MCF 10A (cell line): ENCODE data around the gene WWP2. TPM values are rescaled to one million over a fixed set of nuclear protein-coding genes. Genes with fewer than 3 reads are reported as not detected.
"Not testable (repeated sequence)": the region's sequence is repeated elsewhere in the genome, so short reads cannot be mapped to it uniquely, and the experiment has no call there.

ENCODE experiments used
- BruUV-seq: library from RNA; stranded (reverse); fragments of 400-500 nt; replicated peaks from 2 replicates; lab custom pipeline; 2021; lab: Mats Ljungman, UMichigan
- CTCF ChIA-PET: fragments of 300-600 bp; sonication (Branson Sonifier 250); formaldehyde crosslinking; extraction: SDS; loops from one replicate; lab custom pipeline; 2021; ENCODE audit warnings: antibody characterized with exemption, inconsistent platforms; lab: Yijun Ruan, JAX
- POLR2A ChIA-PET: fragments of 300-600, 350-650 bp; sonication (Branson Sonifier 250); formaldehyde crosslinking; extraction: SDS; loops from one replicate; lab custom pipeline; 2020; ENCODE audit warnings: antibody characterized with exemption, inconsistent platforms; lab: Yijun Ruan, JAX
- DNase-seq: peaks from one replicate; pipeline ENCODE4 v3.0.0-alpha.2; 2018; ENCODE audit not compliant: unreplicated experiment
- H3K27ac Mint-ChIP-seq: one replicate; pipeline ENCODE4 v1.8.0; 2022; ENCODE audit warnings: mild to moderate bottlenecking, low read depth, mixed read lengths; ENCODE audit not compliant: unreplicated experiment
- H3K27me3 Mint-ChIP-seq: one replicate; pipeline ENCODE4 v1.8.0; 2022; ENCODE audit warnings: mixed read lengths; ENCODE audit not compliant: insufficient read depth, unreplicated experiment
- H3K36me3 Mint-ChIP-seq: one replicate; pipeline ENCODE4 v1.8.0; 2022; ENCODE audit warnings: mild to moderate bottlenecking, moderate library complexity, mixed read lengths; ENCODE audit not compliant: insufficient read depth, unreplicated experiment
- H3K4me1 Mint-ChIP-seq: one replicate; pipeline ENCODE4 v1.8.0; 2022; ENCODE audit warnings: mixed read lengths; ENCODE audit not compliant: insufficient read depth, unreplicated experiment
- H3K4me3 Mint-ChIP-seq: one replicate; pipeline ENCODE4 v1.8.0; 2022; ENCODE audit warnings: mild to moderate bottlenecking, moderate library complexity, mixed read lengths; ENCODE audit not compliant: unreplicated experiment
- H3K9me3 Mint-ChIP-seq: one replicate; pipeline ENCODE4 v1.8.0; 2022; ENCODE audit warnings: mixed read lengths; ENCODE audit not compliant: unreplicated experiment
- intact Hi-C: fragments of 100-400 bp; cut with micrococcal nuclease; formaldehyde crosslinking; loops from 2 replicates; pipeline ENCODE4 v1.14.1; 2022
- microRNA-seq: library from miRNA; unstranded; fragments of <30 nt; microRNA quantifications from one replicate; pipeline ENCODE4 v1.2.0, GENCODE V29; 2022
- total RNA-seq: library from RNA; stranded (reverse); gene quantifications from 2 replicates; pipeline ENCODE4 v1.2.3, GENCODE V29; 2022

WWP2 gene
- total RNA-seq, 1 experiment from 2014 or later: 30.4 TPM

GRCh38 chr16:69969657-69970056, 207.5 kb downstream of the WWP2 start:
- BruUV-seq, H3K36me3 Mint-ChIP-seq, DNase-seq, POLR2A ChIA-PET, H3K27me3 Mint-ChIP-seq, CTCF ChIA-PET, H3K27ac Mint-ChIP-seq, H3K4me1 Mint-ChIP-seq, H3K9me3 Mint-ChIP-seq, intact Hi-C loops, H3K4me3 Mint-ChIP-seq: not testable (repeated sequence)

- H3K27ac Mint-ChIP-seq, CTCF ChIA-PET, intact Hi-C loops, DNase-seq, BruUV-seq, H3K36me3 Mint-ChIP-seq, H3K4me3 Mint-ChIP-seq, H3K4me1 Mint-ChIP-seq, H3K27me3 Mint-ChIP-seq, H3K9me3 Mint-ChIP-seq: not testable (repeated sequence)
- POLR2A ChIA-PET: interaction anchor here (0.7 kb wide), 1 partner anchor 131 kb away, joined by 3 read pairs; no protein-coding TSS in a partner anchor
These were observed 210.0 kb downstream of the WWP2 start for GRCh38 chr16:69972120-69972519.

- H3K9me3 Mint-ChIP-seq, BruUV-seq, DNase-seq, H3K4me1 Mint-ChIP-seq, H3K27ac Mint-ChIP-seq, H3K36me3 Mint-ChIP-seq, H3K4me3 Mint-ChIP-seq, POLR2A ChIA-PET, intact Hi-C loops, CTCF ChIA-PET, H3K27me3 Mint-ChIP-seq: not testable (repeated sequence)
These were observed 210.8 kb downstream of the WWP2 start for GRCh38 chr16:69972935-69973334.

GRCh38 chr16:69985196-69985595, 223.1 kb downstream of the WWP2 start:
- H3K4me3 Mint-ChIP-seq, CTCF ChIA-PET, H3K27ac Mint-ChIP-seq, H3K27me3 Mint-ChIP-seq, H3K4me1 Mint-ChIP-seq, DNase-seq, BruUV-seq, H3K9me3 Mint-ChIP-seq, intact Hi-C loops, POLR2A ChIA-PET: not testable (repeated sequence)
- H3K36me3 Mint-ChIP-seq: peaks cover 35% of the 10 kb centered on the region

Small RNAs within 50 kb of the gene (microRNA-seq; reads per million reads assigned to microRNA genes)
- gene MIR140: 1,128 reads per million, percentile 87 among the genes with 10 or more reads in this experiment

Other genes with a start within 250 kb of the WWP2 start
- 35.8 and 46.4 TPM in 2 replicates for gene NFAT5, start 196.4 kb upstream of the WWP2 start, total RNA-seq
- gene NQO1, start 35.8 kb upstream of the WWP2 start, total RNA-seq: 82.7 and 140 TPM in 2 replicates
- gene NOB1, start 7.4 kb upstream of the WWP2 start, total RNA-seq: 73.3 and 110 TPM in 2 replicates
- gene CLEC18A, start 189.0 kb downstream of the WWP2 start, total RNA-seq: 0.28 and 0.88 TPM in 2 replicates